ENCODE measurements around the gene CTDSP2. TPM values are rescaled to one million over a fixed set of nuclear protein-coding genes. Genes with fewer than 3 reads are reported as not detected.
"Not testable (repeated sequence)": the region's sequence is repeated elsewhere in the genome, so short reads cannot be mapped to it uniquely, and the experiment has no call there.

CTDSP2 gene
- total RNA-seq, 3 donors from 2014 or later = 30.9 to 41.7 (median 35.3) TPM

GRCh38 chr12:57825451-57825850, 21.1 kb downstream of the CTDSP2 start:
- peaks cover 14% of the 10 kb centered on the region for H3K4me1 Mint-ChIP-seq (ENCODE audit: low read depth)
- DNase-seq (no peak), ATAC-seq (no peak)
- peaks cover 29% of the 10 kb centered on the region for H3K36me3 Mint-ChIP-seq (ENCODE audit: insufficient read depth)
- H3K27me3 Mint-ChIP-seq (ENCODE audit: low read depth) = no peaks in the 10 kb centered on the region
- no peaks in the 10 kb centered on the region for H3K9me3 Mint-ChIP-seq
- no peak overlapping the region for H3K4me3 Mint-ChIP-seq

GRCh38 chr12:57823908-57824640, 22.5 kb downstream of the CTDSP2 start:
- DNase-seq (no peak), ATAC-seq (no peak)
- H3K27me3 Mint-ChIP-seq (ENCODE audit: low read depth) = no peaks in the 10 kb centered on the region
- no peaks in the 10 kb centered on the region for H3K9me3 Mint-ChIP-seq
- H3K4me1 Mint-ChIP-seq (ENCODE audit: low read depth) = peaks cover 3% of the 10 kb centered on the region
- no peak overlapping the region for H3K4me3 Mint-ChIP-seq
- H3K36me3 Mint-ChIP-seq (ENCODE audit: insufficient read depth) = peaks cover 30% of the 10 kb centered on the region

- Mint-ChIP-seq H3K36me3 (ENCODE audit: insufficient read depth) (peaks cover 30% of the 10 kb centered on the region), H3K9me3 (no peaks in the 10 kb centered on the region), H3K4me3 (no peak overlapping the region), H3K4me1 (ENCODE audit: low read depth) (no peaks in the 10 kb centered on the region), H3K27me3 (ENCODE audit: low read depth) (no peaks in the 10 kb centered on the region)
- DNase-seq (no peak), ATAC-seq (no peak)
These were observed 23.2 kb downstream of the CTDSP2 start for GRCh38 chr12:57823131-57823907.

- H3K36me3 Mint-ChIP-seq (ENCODE audit: insufficient read depth) = peaks cover 30% of the 10 kb centered on the region
- H3K4me3 Mint-ChIP-seq = no peak overlapping the region
- no peaks in the 10 kb centered on the region for H3K9me3 Mint-ChIP-seq
- no peaks in the 10 kb centered on the region for H3K27me3 Mint-ChIP-seq (ENCODE audit: low read depth)
- DNase-seq (no peak), ATAC-seq (no peak)
- H3K4me1 Mint-ChIP-seq (ENCODE audit: low read depth) = no peaks in the 10 kb centered on the region
These were observed 24.0 kb downstream of the CTDSP2 start for GRCh38 chr12:57822392-57823130.

- no peaks in the 10 kb centered on the region for H3K27me3 Mint-ChIP-seq (ENCODE audit: low read depth)
- H3K4me1 Mint-ChIP-seq (ENCODE audit: low read depth) = no peaks in the 10 kb centered on the region
- ATAC-seq (no peak), DNase-seq (no peak)
- H3K4me3 Mint-ChIP-seq = no peak overlapping the region
- peaks cover 29% of the 10 kb centered on the region for H3K36me3 Mint-ChIP-seq (ENCODE audit: insufficient read depth)
- H3K9me3 Mint-ChIP-seq = no peaks in the 10 kb centered on the region
These were observed 24.9 kb downstream of the CTDSP2 start for GRCh38 chr12:57821474-57822214.

- H3K27me3 Mint-ChIP-seq (ENCODE audit: low read depth); H3K4me1 Mint-ChIP-seq (ENCODE audit: low read depth); H3K9me3 Mint-ChIP-seq; ATAC-seq; DNase-seq; H3K4me3 Mint-ChIP-seq: not testable (repeated sequence)
- H3K36me3 Mint-ChIP-seq (ENCODE audit: insufficient read depth) = peaks cover 26% of the 10 kb centered on the region
These were observed 25.5 kb downstream of the CTDSP2 start for GRCh38 chr12:57821015-57821414.

GRCh38 chr12:57820119-57820518, 26.4 kb downstream of the CTDSP2 start:
- not testable (repeated sequence) for H3K4me1 Mint-ChIP-seq (ENCODE audit: low read depth); H3K9me3 Mint-ChIP-seq; DNase-seq; ATAC-seq; H3K27me3 Mint-ChIP-seq (ENCODE audit: low read depth); H3K4me3 Mint-ChIP-seq
- peaks cover 18% of the 10 kb centered on the region for H3K36me3 Mint-ChIP-seq (ENCODE audit: insufficient read depth)

- not testable (repeated sequence) for H3K4me3 Mint-ChIP-seq; H3K27me3 Mint-ChIP-seq (ENCODE audit: low read depth); H3K36me3 Mint-ChIP-seq (ENCODE audit: insufficient read depth); ATAC-seq; H3K9me3 Mint-ChIP-seq; DNase-seq; H3K4me1 Mint-ChIP-seq (ENCODE audit: low read depth)
These were observed 28.6 kb downstream of the CTDSP2 start for GRCh38 chr12:57817990-57818331.

GRCh38 chr12:57817261-57817989, 29.1 kb downstream of the CTDSP2 start:
- H3K4me3 Mint-ChIP-seq = no peak overlapping the region
- H3K36me3 Mint-ChIP-seq (ENCODE audit: insufficient read depth) = peaks cover 7% of the 10 kb centered on the region
- H3K27me3 Mint-ChIP-seq (ENCODE audit: low read depth) = no peaks in the 10 kb centered on the region
- H3K4me1 Mint-ChIP-seq (ENCODE audit: low read depth) = no peaks in the 10 kb centered on the region
- no peaks in the 10 kb centered on the region for H3K9me3 Mint-ChIP-seq
- DNase-seq (no peak), ATAC-seq (no peak)

- Mint-ChIP-seq H3K36me3 (ENCODE audit: insufficient read depth) (peaks cover 6% of the 10 kb centered on the region), H3K27me3 (ENCODE audit: low read depth) (no peaks in the 10 kb centered on the region), H3K9me3 (no peaks in the 10 kb centered on the region), H3K4me1 (ENCODE audit: low read depth) (no peaks in the 10 kb centered on the region), H3K4me3 (no peak overlapping the region)
- no peak for ATAC-seq
- DNase-seq = no peak
These were observed 29.7 kb downstream of the CTDSP2 start for GRCh38 chr12:57816855-57817151.

GRCh38 chr12:57816001-57816854, 30.3 kb downstream of the CTDSP2 start:
- Mint-ChIP-seq H3K27me3 (ENCODE audit: low read depth) (no peaks in the 10 kb centered on the region), H3K4me3 (no peak overlapping the region), H3K9me3 (no peaks in the 10 kb centered on the region), H3K36me3 (ENCODE audit: insufficient read depth) (peaks cover 7% of the 10 kb centered on the region), H3K4me1 (ENCODE audit: low read depth) (no peaks in the 10 kb centered on the region)
- ATAC-seq (no peak), DNase-seq (no peak)

- DNase-seq (no peak), ATAC-seq (peak in 1 of 2 donors; percentile 88)
- Mint-ChIP-seq H3K36me3 (ENCODE audit: insufficient read depth) (peaks cover 7% of the 10 kb centered on the region), H3K27me3 (ENCODE audit: low read depth) (no peaks in the 10 kb centered on the region), H3K4me3 (no peak overlapping the region), H3K9me3 (no peaks in the 10 kb centered on the region), H3K4me1 (ENCODE audit: low read depth) (no peaks in the 10 kb centered on the region)
These were observed 31.1 kb downstream of the CTDSP2 start for GRCh38 chr12:57815177-57816000.
